Epithelial cell of esophagus (primary cell): ENCODE data around the gene COQ6.
A peak's percentile ranks its signal among the peaks of the same experiment; 100 is the strongest.
"Not testable (repeated sequence)": the region's sequence is repeated elsewhere in the genome, so short reads cannot be mapped to it uniquely, and the experiment has no call there.

Experiments
- DNase-seq: peaks from one replicate; pipeline ENCODE4 v3.0.0; 2010; ENCODE audit warnings: low read depth
- H3K4me3 ChIP-seq: 2 replicates; pipeline ENCODE4 v1.5.1; 2011; ENCODE audit warnings: mild to moderate bottlenecking, low read length, control low read depth
- TF ChIP-seq, protein P1 (sequence below): IDR thresholded peaks from 2 replicates; pipeline ENCODE4 v1.5.1; 2011; ENCODE audit warnings: low read depth, mild to moderate bottlenecking, low read length, control low read depth, inconsistent platforms; ENCODE audit not compliant: insufficient read depth; ENCODE audit errors: missing control alignments

Gene COQ6

DNA sequence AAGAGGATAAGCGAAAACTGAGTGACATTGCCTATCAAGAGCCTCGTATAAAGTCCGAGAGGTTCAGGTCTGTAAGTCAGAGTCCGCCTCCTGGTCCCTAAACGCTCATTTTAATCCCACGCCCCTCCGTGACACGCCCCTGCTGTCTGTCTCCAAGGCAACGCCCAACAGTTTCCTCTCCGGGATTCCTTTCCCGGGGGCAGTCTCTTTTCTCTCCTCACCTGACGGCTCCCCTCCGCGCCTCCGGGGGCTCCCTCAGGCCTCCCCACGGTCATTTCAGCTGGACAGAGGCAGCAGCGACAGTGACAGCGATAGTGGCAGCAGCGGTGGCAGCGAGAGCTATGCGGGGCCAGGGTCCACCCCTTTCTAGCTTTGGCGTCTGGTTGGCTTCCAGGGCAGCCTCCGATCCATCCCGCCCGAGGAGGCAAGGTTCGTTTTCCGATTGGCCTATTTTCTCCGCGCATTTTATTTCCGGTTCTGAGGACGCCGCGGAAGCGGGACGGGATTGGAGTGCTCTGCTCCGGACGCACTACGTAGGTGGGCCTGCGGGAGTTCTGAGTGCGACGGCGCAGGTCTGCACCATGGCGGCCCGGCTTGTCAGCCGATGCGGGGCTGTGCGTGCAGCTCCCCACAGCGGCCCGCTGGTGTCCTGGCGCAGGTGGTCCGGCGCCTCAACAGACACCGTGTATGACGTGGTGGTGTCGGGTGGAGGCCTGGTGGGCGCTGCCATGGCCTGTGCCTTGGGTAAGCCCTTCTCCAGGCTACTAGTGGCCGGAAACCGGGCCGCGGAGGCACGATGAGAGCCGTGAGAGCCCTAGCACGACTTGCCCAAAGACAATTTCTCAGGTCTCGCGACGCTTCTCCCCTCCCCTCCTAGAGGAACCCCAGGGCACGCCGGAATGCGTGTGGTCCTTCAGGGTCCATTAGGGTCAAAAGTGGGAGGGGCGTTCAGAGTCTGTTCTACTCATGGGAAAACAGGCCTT, at the start of gene COQ6, which contains the start of gene FAM161B:
Gene COQ6 (plus strand): TSS at position 551 of the 983 bp plus-strand sequence. CDS start 31 bp downstream, at position 582.
Gene FAM161B (minus strand): TSS at position 343 of the 983 bp plus-strand sequence. CDS start 68 bp downstream, at position 275.
- peak; percentile 98 for DNase-seq
- peak within 1 kb of the TSS; percentile 95 for H3K4me3 ChIP-seq
- TF ChIP-seq, protein P1, sequence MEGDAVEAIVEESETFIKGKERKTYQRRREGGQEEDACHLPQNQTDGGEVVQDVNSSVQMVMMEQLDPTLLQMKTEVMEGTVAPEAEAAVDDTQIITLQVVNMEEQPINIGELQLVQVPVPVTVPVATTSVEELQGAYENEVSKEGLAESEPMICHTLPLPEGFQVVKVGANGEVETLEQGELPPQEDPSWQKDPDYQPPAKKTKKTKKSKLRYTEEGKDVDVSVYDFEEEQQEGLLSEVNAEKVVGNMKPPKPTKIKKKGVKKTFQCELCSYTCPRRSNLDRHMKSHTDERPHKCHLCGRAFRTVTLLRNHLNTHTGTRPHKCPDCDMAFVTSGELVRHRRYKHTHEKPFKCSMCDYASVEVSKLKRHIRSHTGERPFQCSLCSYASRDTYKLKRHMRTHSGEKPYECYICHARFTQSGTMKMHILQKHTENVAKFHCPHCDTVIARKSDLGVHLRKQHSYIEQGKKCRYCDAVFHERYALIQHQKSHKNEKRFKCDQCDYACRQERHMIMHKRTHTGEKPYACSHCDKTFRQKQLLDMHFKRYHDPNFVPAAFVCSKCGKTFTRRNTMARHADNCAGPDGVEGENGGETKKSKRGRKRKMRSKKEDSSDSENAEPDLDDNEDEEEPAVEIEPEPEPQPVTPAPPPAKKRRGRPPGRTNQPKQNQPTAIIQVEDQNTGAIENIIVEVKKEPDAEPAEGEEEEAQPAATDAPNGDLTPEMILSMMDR: no peak

DNA sequence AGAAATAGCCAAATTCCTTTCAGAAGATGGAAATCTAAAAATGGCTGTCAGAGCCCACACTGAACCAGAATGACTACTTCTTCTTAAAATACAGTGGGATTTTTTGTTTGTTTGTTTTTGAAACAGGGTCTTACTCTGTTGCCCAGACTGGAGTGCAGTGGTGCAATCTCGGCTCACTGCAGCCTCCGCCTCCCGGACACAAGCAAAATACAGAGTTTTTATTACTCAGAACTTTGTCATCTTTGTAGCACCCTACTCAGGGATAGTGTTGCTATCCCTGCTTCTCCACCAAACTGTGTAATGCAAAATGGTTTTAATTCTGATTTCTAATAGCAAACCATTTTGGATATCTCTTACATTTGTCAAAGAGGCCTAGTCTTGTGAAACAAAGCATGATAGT, 47.1 kb upstream of the COQ6 start:
- no peak for DNase-seq
- TF ChIP-seq, protein P1: no peak
- H3K4me3 ChIP-seq: no peak overlapping the region

DNA sequence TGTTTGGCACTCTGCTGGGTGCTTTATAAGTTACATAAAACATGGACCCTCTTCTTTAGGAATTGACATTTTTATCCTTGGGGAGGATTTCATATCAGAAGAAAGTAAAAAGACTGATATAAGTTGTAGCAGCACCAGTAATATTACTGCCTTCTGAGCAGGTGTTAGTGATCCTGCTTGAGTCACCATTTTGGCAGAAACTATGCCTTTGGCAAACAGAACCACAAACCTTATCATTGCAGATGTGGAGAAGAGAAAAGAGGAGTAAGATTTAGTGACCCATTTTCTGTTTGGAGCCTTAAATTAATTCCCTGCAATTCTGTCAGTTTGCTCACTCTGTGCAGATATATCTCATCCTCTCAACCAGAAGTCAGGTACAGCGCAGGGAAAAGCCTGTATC, 40.4 kb upstream of the COQ6 start:
- DNase-seq: no peak
- TF ChIP-seq, protein P1: no peak
- no peak overlapping the region for H3K4me3 ChIP-seq

DNA sequence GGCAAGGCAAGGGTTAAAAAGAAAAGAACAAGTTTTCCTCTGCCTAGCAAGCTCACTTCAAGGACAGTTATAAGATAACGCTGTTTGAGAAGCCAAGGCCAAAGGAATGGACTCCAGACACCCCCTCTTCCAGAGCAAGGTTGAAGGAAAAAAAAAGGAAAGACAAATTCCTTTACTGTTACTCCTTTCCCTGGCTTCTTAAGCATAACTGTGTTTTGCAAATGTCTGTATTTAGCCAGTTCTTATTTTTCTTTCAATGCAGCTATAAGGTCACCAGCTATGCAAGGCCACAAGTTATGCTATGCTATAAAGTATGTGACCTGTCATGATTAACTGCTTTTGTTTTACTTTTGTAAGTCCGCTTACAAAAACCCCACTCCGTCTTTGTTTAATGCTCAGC, 36.8 kb upstream of the COQ6 start:
- TF ChIP-seq, protein P1: no peak
- DNase-seq: no peak
- no peak overlapping the region for H3K4me3 ChIP-seq

DNA sequence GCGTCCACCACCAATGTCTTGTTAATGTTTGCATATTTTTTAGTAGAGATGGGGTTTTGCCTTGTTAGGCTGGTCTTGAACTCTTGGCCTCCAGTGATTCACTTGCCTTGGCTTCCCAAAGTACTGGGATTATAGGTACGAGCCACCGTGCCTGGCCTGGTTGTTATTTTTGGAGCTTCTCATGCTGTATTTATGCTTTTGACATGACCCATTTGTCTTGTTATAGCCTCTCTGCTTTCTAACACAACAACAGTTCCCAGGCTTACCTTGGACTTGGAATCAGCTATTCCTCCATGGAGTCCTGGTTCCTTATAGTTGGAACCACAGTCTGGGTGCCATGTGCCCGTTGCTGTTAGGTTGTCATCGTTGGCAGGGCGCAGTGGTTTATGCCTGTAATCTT, 33.8 kb upstream of the COQ6 start:
- H3K4me3 ChIP-seq: no peak overlapping the region
- no peak for DNase-seq
- TF ChIP-seq, protein P1: no peak

DNA sequence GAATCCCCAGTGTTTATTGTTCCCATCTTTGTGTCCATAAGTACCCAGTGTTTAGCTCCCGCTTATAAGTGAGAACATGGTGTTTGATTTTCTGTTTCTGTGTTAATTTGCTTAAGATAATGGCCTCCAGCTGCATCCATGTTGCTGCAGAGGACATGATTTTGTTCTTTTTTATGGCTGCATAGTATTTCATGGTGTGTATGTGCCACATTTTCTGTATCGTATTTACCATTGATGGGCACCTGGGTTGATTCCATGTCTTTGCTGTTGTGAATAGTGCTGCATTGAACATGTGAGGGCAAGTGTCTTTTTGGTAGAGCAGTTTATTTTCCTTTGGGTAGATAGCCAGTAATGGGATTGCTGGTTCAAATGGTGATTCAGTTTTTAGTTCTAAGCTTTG, 30.6 kb upstream of the COQ6 start:
- H3K4me3 ChIP-seq, DNase-seq: not testable (repeated sequence)

DNA sequence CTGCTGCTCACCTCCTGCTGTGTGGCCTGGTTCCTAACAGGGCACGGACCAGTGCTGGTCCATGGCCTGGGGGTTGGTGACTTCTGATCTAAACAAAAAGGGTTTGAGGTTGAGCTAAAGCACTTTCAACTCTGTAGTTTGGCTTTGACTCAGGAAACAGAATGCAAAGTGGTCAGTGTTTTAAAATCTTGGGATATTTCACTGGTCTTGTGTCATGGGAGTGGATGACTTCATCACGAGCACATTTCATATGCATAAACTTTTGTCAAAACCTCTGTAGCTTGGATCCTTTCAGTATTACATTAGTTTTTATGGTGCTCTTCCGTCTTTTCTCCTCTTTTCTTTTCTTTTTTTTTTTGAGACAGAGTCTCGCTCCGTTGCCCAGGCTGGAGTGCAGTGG, 25.8 kb upstream of the COQ6 start:
- H3K4me3 ChIP-seq: no peak overlapping the region
- TF ChIP-seq, protein P1: no peak

More for the DNA sequence above, 25.8 kb upstream of the COQ6 start:
- DNase-seq: no peak
